HG03066 (cell line): ENCODE data around the gene UST.
"Not testable (repeated sequence)": the region's sequence is repeated elsewhere in the genome, so short reads cannot be mapped to it uniquely, and the experiment has no call there.

ENCODE experiments used
- ATAC-seq: cut with Tn5 transposase; IDR thresholded peaks from one replicate; pipeline ENCODE4 v1.9.1; 2021; ENCODE audit warnings: low read depth; ENCODE audit not compliant: unreplicated experiment

UST gene

GRCh38 chr6:149020319-149020718, 273.5 kb downstream of the UST start:
- ATAC-seq, result no peak

- no peak for ATAC-seq
Measured at GRCh38 chr6:149024361-149024760, 277.5 kb downstream of the UST start.

- ATAC-seq, result no peak
Measured at GRCh38 chr6:149025061-149025460, 278.2 kb downstream of the UST start.

- no peak for ATAC-seq
Measured at GRCh38 chr6:149026530-149026942, 279.7 kb downstream of the UST start.

GRCh38 chr6:149027484-149027883, 280.7 kb downstream of the UST start:
- ATAC-seq, result no peak

GRCh38 chr6:149028767-149029405, 282.1 kb downstream of the UST start:
- ATAC-seq, result no peak

- no peak for ATAC-seq
Measured at GRCh38 chr6:149031201-149031858, 284.5 kb downstream of the UST start.

GRCh38 chr6:149031859-149032598, 285.2 kb downstream of the UST start:
- ATAC-seq, result peak; percentile 31

- ATAC-seq, result peak; percentile 75
Measured at GRCh38 chr6:149032599-149033405, 286.0 kb downstream of the UST start.

GRCh38 chr6:149033454-149033853, 286.6 kb downstream of the UST start:
- ATAC-seq, result no peak

GRCh38 chr6:149035766-149036165, 288.9 kb downstream of the UST start:
- no peak for ATAC-seq

- ATAC-seq, result no peak
Measured at GRCh38 chr6:149037051-149037671, 290.3 kb downstream of the UST start.

- not testable (repeated sequence) for ATAC-seq
Measured at GRCh38 chr6:149039025-149039424, 292.2 kb downstream of the UST start.

- no peak for ATAC-seq
Measured at GRCh38 chr6:149041953-149042352, 295.1 kb downstream of the UST start.

- ATAC-seq, result no peak
Measured at GRCh38 chr6:149043476-149044130, 296.8 kb downstream of the UST start.

GRCh38 chr6:149044528-149044927, 297.7 kb downstream of the UST start:
- ATAC-seq, result no peak

- peak; percentile 73 for ATAC-seq
Measured at GRCh38 chr6:149045404-149045803, 298.6 kb downstream of the UST start.

GRCh38 chr6:149046164-149046821, 299.5 kb downstream of the UST start:
- ATAC-seq, result no peak

GRCh38 chr6:149046822-149047246, 300.0 kb downstream of the UST start:
- peak; percentile 73 for ATAC-seq
